H1 (cell line): ENCODE results near the gene TNS2. TPM values are rescaled to one million over a fixed set of nuclear protein-coding genes. Genes with fewer than 3 reads are reported as not detected.

Experiments
- CTCF ChIA-PET: fragments of 300-600 bp; sonication (Branson Sonifier 250); formaldehyde crosslinking; loops from one replicate; lab custom pipeline; 2021; ENCODE audit not compliant: partially characterized antibody; lab: Charles Lee
- POLR2A ChIA-PET: fragments of 300-600 bp; sonication (Branson Sonifier 250); formaldehyde crosslinking; loops from one replicate; lab custom pipeline; 2021; ENCODE audit warnings: inconsistent platforms; ENCODE audit not compliant: partially characterized antibody; lab: Charles Lee
- DNase-seq, 2 experiments: peaks; one replicate each; pipeline versions ENCODE4 v3.0.0 to v3.0.0-alpha.2; 2010 to 2022; ENCODE audit warnings: low spot score in 2 of 2, low read depth in 1 of 2, mixed read lengths in 1 of 2
- FAIRE-seq: peaks from 2 replicates; lab custom pipeline; 2011; peaks lifted over from hg19 to GRCh38; lab: Jason Lieb, UNC
- H2AFZ ChIP-seq: 2 replicates; pipeline ENCODE4 v1.8.1; 2012; ENCODE audit warnings: low read length, inconsistent platforms
- H2AK5ac ChIP-seq: 2 replicates; pipeline ENCODE4 v1.6.1; 2013; ENCODE audit warnings: low read depth, low read length
- H2BK120ac ChIP-seq: replicated peaks from 2 replicates; pipeline ENCODE3; 2013; ENCODE audit warnings: low read depth, low read length, inconsistent platforms
- H2BK12ac ChIP-seq: 2 replicates; pipeline ENCODE4 v1.6.1; 2013; ENCODE audit warnings: low read depth, low read length
- H2BK15ac ChIP-seq: 2 replicates; pipeline ENCODE4 v1.6.1; 2013; ENCODE audit warnings: low read length
- H2BK20ac ChIP-seq: 2 replicates; pipeline ENCODE4 v1.6.1; 2013; ENCODE audit warnings: low read length
- H2BK5ac ChIP-seq: 2 replicates; pipeline ENCODE4 v1.6.1; 2013; ENCODE audit warnings: low read depth, low read length
- H3K14ac ChIP-seq: 2 replicates; pipeline ENCODE4 v1.6.1; 2013; ENCODE audit warnings: inconsistent platforms; ENCODE audit not compliant: insufficient read length
- H3K18ac ChIP-seq: 2 replicates; pipeline ENCODE4 v1.6.1; 2013; ENCODE audit warnings: low read length; ENCODE audit errors: extremely low read depth
- H3K23ac ChIP-seq: 2 replicates; pipeline ENCODE4 v1.6.1; 2013; ENCODE audit warnings: inconsistent platforms; ENCODE audit not compliant: insufficient read length
- H3K23me2 ChIP-seq: 2 replicates; pipeline ENCODE4 v1.6.1; 2013; ENCODE audit warnings: low read depth, low read length
- H3K27ac ChIP-seq: 2 replicates; pipeline ENCODE4 v1.6.1; 2011; ENCODE audit warnings: low read depth, low read length, inconsistent platforms
- H3K27me3 ChIP-seq, 4 experiments: replicated peaks in 1 of 4; 1 replicate in 1 of 4; 2 replicates in 3 of 4; pipeline versions ENCODE4 v1.6.1 to v1.8.1; 2011 to 2013; ENCODE audit warnings: low read length in 3 of 4, mild to moderate bottlenecking in 3 of 4, inconsistent platforms in 2 of 4, mixed read lengths in 2 of 4, moderate library complexity in 1 of 4; ENCODE audit not compliant: control insufficient read depth in 3 of 4, insufficient read depth in 3 of 4; ENCODE audit errors: extremely low read depth in 1 of 4
- H3K36me3 ChIP-seq, 4 experiments: 2 replicates each; pipeline versions ENCODE4 v1.6.1 to v1.8.1; 2011 to 2013; ENCODE audit warnings: mild to moderate bottlenecking in 4 of 4, low read length in 3 of 4, moderate library complexity in 2 of 4, control low read depth in 1 of 4, inconsistent platforms in 1 of 4; ENCODE audit not compliant: insufficient read depth in 4 of 4, control insufficient read depth in 2 of 4
- H3K4ac ChIP-seq: replicated peaks from 2 replicates; pipeline ENCODE3; 2013; ENCODE audit warnings: low read length, low read depth, mixed read lengths, inconsistent platforms; ENCODE audit not compliant: insufficient read length
- H3K4me1 ChIP-seq, 4 experiments: replicated peaks in 1 of 4; 1 replicate in 1 of 4; 2 replicates in 3 of 4; pipeline versions ENCODE4 v1.6.1 to v1.8.1; 2011 to 2013; ENCODE audit warnings: low read length in 3 of 4, inconsistent platforms in 2 of 4, mixed read lengths in 1 of 4; ENCODE audit not compliant: insufficient read depth in 4 of 4, control insufficient read depth in 3 of 4
- H3K4me2 ChIP-seq, 2 experiments: 2 replicates each; pipeline versions ENCODE4 v1.6.1 to v1.8.1; 2011 to 2013; ENCODE audit warnings: low read depth in 2 of 2, low read length in 2 of 2, control low read depth in 1 of 2, inconsistent platforms in 1 of 2, mild to moderate bottlenecking in 1 of 2; ENCODE audit not compliant: insufficient read depth in 1 of 2
- H3K4me3 ChIP-seq, 4 experiments: fragments of 200-600, 300-600 bp in 1 of 4; sonication (generic), shearing (Covaris generic), sonication (Bioruptor Twin) in 1 of 4; 2 replicates each; pipeline versions ENCODE4 v1.5.1 to v1.8.1; 2011 to 2016; ENCODE audit warnings: low read length in 4 of 4, low read depth in 3 of 4, control low read depth in 2 of 4, inconsistent platforms in 2 of 4, mild to moderate bottlenecking in 2 of 4, mixed read lengths in 1 of 4, moderate library complexity in 1 of 4; ENCODE audit not compliant: insufficient read depth in 2 of 4; ENCODE audit errors: extremely low read depth in 1 of 4
- H3K56ac ChIP-seq: replicated peaks from 2 replicates; pipeline ENCODE3; 2013; ENCODE audit warnings: low read depth, mild to moderate bottlenecking, mixed read lengths, low read length, inconsistent platforms; ENCODE audit not compliant: insufficient read length
- H3K79me1 ChIP-seq: 2 replicates; pipeline ENCODE4 v1.6.1; 2013; ENCODE audit warnings: low read depth, low read length, control low read depth
- H3K79me2 ChIP-seq, 2 experiments: 2 replicates each; pipeline versions ENCODE4 v1.6.1 to v1.8.1; 2012 to 2013; ENCODE audit warnings: low read length in 2 of 2, mild to moderate bottlenecking in 2 of 2, inconsistent platforms in 1 of 2; ENCODE audit not compliant: insufficient read depth in 2 of 2, control insufficient read depth in 1 of 2
- H3K9ac ChIP-seq, 4 experiments: replicated peaks in 1 of 4; 1 replicate in 1 of 4; 2 replicates in 3 of 4; pipeline versions ENCODE4 v1.6.1 to v1.8.1; 2011 to 2013; ENCODE audit warnings: low read depth in 3 of 4, low read length in 3 of 4, control low read depth in 2 of 4, mild to moderate bottlenecking in 2 of 4, moderate library complexity in 2 of 4, inconsistent platforms in 1 of 4; ENCODE audit errors: extremely low read depth in 1 of 4
- H3K9me3 ChIP-seq, 2 experiments: 2 replicates each; pipeline versions ENCODE4 v1.6.1 to v1.8.1; 2012 to 2013; ENCODE audit warnings: mild to moderate bottlenecking in 2 of 2, moderate library complexity in 2 of 2, control low read depth in 1 of 2, inconsistent platforms in 1 of 2, low read depth in 1 of 2, low read length in 1 of 2, mixed read lengths in 1 of 2; ENCODE audit not compliant: insufficient read depth in 2 of 2
- H4K20me1 ChIP-seq, 2 experiments: replicated peaks in 1 of 2; 2 replicates each; pipeline versions ENCODE3 to v1.8.1; 2011 to 2013; ENCODE audit warnings: inconsistent platforms in 2 of 2, low read length in 2 of 2, mild to moderate bottlenecking in 1 of 2; ENCODE audit not compliant: insufficient read depth in 2 of 2, control insufficient read depth in 1 of 2
- H4K5ac ChIP-seq: 2 replicates; pipeline ENCODE4 v1.6.1; 2013; ENCODE audit warnings: low read length, low read depth, mixed read lengths, inconsistent platforms; ENCODE audit not compliant: insufficient read length
- H4K8ac ChIP-seq: 2 replicates; pipeline ENCODE4 v1.8.0; 2013; ENCODE audit warnings: mild to moderate bottlenecking, moderate library complexity, low read length, inconsistent platforms; ENCODE audit not compliant: insufficient read depth; ENCODE audit errors: extremely low read depth
- H4K91ac ChIP-seq: replicated peaks from 2 replicates; pipeline ENCODE3; 2013; ENCODE audit warnings: low read length, mixed read lengths, inconsistent platforms; ENCODE audit not compliant: insufficient read length
- KDM1A ChIP-seq: fragments of 200-600, 300-600 bp; sonication (generic); IDR thresholded peaks from 2 replicates; pipeline ENCODE4 v1.7.1; 2016; ENCODE audit warnings: mild to moderate bottlenecking, low read length, borderline replicate concordance
- KDM4A ChIP-seq: IDR thresholded peaks from one replicate; pipeline ENCODE4 v1.7.1; 2012; ENCODE audit warnings: low read depth, mild to moderate bottlenecking, moderate library complexity, low read length, inconsistent platforms; ENCODE audit not compliant: severe bottlenecking
- PHF8 ChIP-seq: fragments of 200-600 bp; sonication (generic); conservative IDR thresholded peaks from 2 replicates; pipeline ENCODE4 v1.7.1; 2012; ENCODE audit warnings: low read depth, mild to moderate bottlenecking, inconsistent platforms, low read length, moderate library complexity
- RFX5 ChIP-seq: IDR thresholded peaks from 2 replicates; pipeline ENCODE4 v1.6.1; 2011; ENCODE audit warnings: low read depth, low read length, improper control_type of control experiment, borderline replicate concordance
- TEAD4 ChIP-seq: IDR thresholded peaks from 2 replicates; pipeline ENCODE4 v1.6.1; 2012; ENCODE audit warnings: low read depth, low read length, inconsistent platforms, mixed read lengths
- YY1 ChIP-seq: IDR thresholded peaks from 2 replicates; pipeline ENCODE4 v1.6.1; 2011; ENCODE audit warnings: low read depth, mild to moderate bottlenecking, low read length
- WGBS, 2 experiments: shearing (Covaris generic) in 1 of 2; methylation state at CpG; one replicate each; pipeline versions ENCODE4 v1.1.6 to v1.1.7; 2013 to 2015; ENCODE audit warnings: low lambda C conversion rate in 2 of 2, mixed read lengths in 2 of 2, inconsistent platforms in 1 of 2, low coverage in 1 of 2, missing lambda C conversion rate in 1 of 2; ENCODE audit not compliant: insufficient replicate concordance in 2 of 2, insufficient coverage in 1 of 2, insufficient read length in 1 of 2; ENCODE audit errors: extremely low coverage in 1 of 2, missing lambda C conversion rate in 1 of 2; 5-methylcytosine and 5-hydroxymethylcytosine counted together
- polyA plus RNA-seq, 7 experiments: library from polyadenylated mRNA; depleted of rRNA in 3 of 7; stranded (reverse) in 5 of 7; unstranded in 2 of 7; fragments of >200 nt in 5 of 7; fragments of 200-250 nt in 2 of 7; gene quantifications; 1 replicate in 5 of 7; 2 replicates in 1 of 7; 4 replicates in 1 of 7; pipeline versions ENCODE4 v1.2.1 to v1.2.3, GENCODE V29; 2011 to 2013; ENCODE audit warnings: missing spikeins in 2 of 7, mixed read lengths in 2 of 7
- total RNA-seq: library from RNA; stranded (reverse); fragmentation: NEBNext Ultra II Directional; extraction: Animal tissue kit (Norgen Biotek cat#: 25700); gene quantifications from 2 replicates; pipeline ENCODE4 v1.2.1, GENCODE V29; 2021

The TNS2 gene
- total and polyA plus RNA-seq, 2 of the 8 experiments (the other 6 are each of a cell fraction or from before 2014, with no cell fraction given) = 2.8 to 4.7 TPM

- H3K14ac ChIP-seq = no peak overlapping the region
- no peak for DNase-seq
- POLR2A ChIA-PET = interaction anchor here (5.0 to 15.4 kb wide), 2 partner anchors 10 to 34 kb away, joined by 63 to 711 read pairs; partner anchors contain the start of gene TNS2
These were observed 45.7 kb upstream of the TNS2 start for GRCh38 chr12:53004178-53004577.

More at GRCh38 chr12:53004178-53004577, 45.7 kb upstream of the TNS2 start:
- H3K4me1 ChIP-seq = peaks cover 0 to 12% (median 6%) of the 10 kb centered on the region in 4 experiments; a peak in 4 of 7 replicates
- WGBS, 2 experiments = 34% methylated on average over 5 of the region's 5 CpGs; no CpG with 5 or more reads in 1 of the 2 experiments
- no peak overlapping the region for H3K9ac ChIP-seq
- no peak overlapping the region for H3K23ac ChIP-seq
- no peaks in the 10 kb centered on the region for H3K9me3 ChIP-seq
- CTCF ChIA-PET = no interaction called here
- peak overlapping the region; percentile 44; the same call in 1 of the 2 replicates for H3K27ac ChIP-seq
- peak overlapping the region; percentile 34 for H4K5ac ChIP-seq
- peaks cover 22 to 31% of the 10 kb centered on the region in 2 experiments for H3K79me2 ChIP-seq
- no peak overlapping the region for H3K56ac ChIP-seq
- no peak overlapping the region for H2BK15ac ChIP-seq
- no peak overlapping the region for H4K8ac ChIP-seq
- H2BK120ac ChIP-seq = no peak overlapping the region
- peak; percentile 36 for FAIRE-seq
- H2AFZ ChIP-seq = no peak overlapping the region; the same call in 1 of the 2 replicates
- no peak overlapping the region for H2AK5ac ChIP-seq
- no peaks in the 10 kb centered on the region for H3K79me1 ChIP-seq
- no peak overlapping the region for H4K91ac ChIP-seq
- peaks cover 0 to 11% (median 1%) of the 10 kb centered on the region in 4 experiments; a peak in 2 of 8 replicates for H3K36me3 ChIP-seq
- H3K4me3 ChIP-seq = peak overlapping the region in 3 of 4 experiments; percentile 11 to 87 (median 42); a peak in 4 of 8 replicates
- H3K23me2 ChIP-seq = peaks cover 10% of the 10 kb centered on the region; the same call in 1 of the 2 replicates
- peak overlapping the region; percentile 71 to 79 for H3K4me2 ChIP-seq
- H3K27me3 ChIP-seq = no peaks in the 10 kb centered on the region
- H2BK20ac ChIP-seq = no peak overlapping the region
- peaks cover 0 to 3% of the 10 kb centered on the region in 2 experiments for H4K20me1 ChIP-seq
- H3K4ac ChIP-seq = no peak overlapping the region
- H3K18ac ChIP-seq = peak overlapping the region; percentile 44; the same call in 1 of the 2 replicates
- no peak for TF ChIP-seq KDM4A
- TF ChIP-seq PHF8 = no peak
- TF ChIP-seq YY1 = peak; percentile 84; the same call in 1 of the 2 replicates
- TF ChIP-seq RFX5 = no peak
- TF ChIP-seq KDM1A = no peak
- peak; percentile 69 for TF ChIP-seq TEAD4
- peak overlapping the region; percentile 83; the same call in 1 of the 2 replicates for H2BK5ac ChIP-seq
- no peak overlapping the region for H2BK12ac ChIP-seq
